Upper lobe of left lung (tissue), 4 donors: ENCODE measurements around the gene GOLPH3L.

ENCODE experiments used
- CTCF ChIP-seq, 6 experiments: fragments of 450-650 bp in 4 of 6; fragments of 200-600 bp in 2 of 6; sonication (generic) in 2 of 6; IDR thresholded peaks; one replicate each; pipeline ENCODE4 v1.5.1; 2016 to 2019; ENCODE audit warnings: antibody characterized with exemption in 6 of 6
- EP300 ChIP-seq, 4 donors: sonication (generic); formaldehyde crosslinking; IDR thresholded peaks; one replicate each; pipeline ENCODE4 v1.5.1; 2017; ENCODE audit warnings: antibody characterized with exemption in 4 of 4, control low read depth in 2 of 4
- POLR2A ChIP-seq, 4 donors: fragments of 450-650 bp; IDR thresholded peaks; one replicate each; pipeline ENCODE4 v1.5.1; 2016 to 2017; ENCODE audit warnings: antibody characterized with exemption in 4 of 4, mild to moderate bottlenecking in 2 of 4
- POLR2AphosphoS5 ChIP-seq, 2 donors: sonication (generic); formaldehyde crosslinking; IDR thresholded peaks; one replicate each; pipeline ENCODE4 v1.5.1; 2017; ENCODE audit warnings: antibody characterized with exemption in 2 of 2

DNA sequence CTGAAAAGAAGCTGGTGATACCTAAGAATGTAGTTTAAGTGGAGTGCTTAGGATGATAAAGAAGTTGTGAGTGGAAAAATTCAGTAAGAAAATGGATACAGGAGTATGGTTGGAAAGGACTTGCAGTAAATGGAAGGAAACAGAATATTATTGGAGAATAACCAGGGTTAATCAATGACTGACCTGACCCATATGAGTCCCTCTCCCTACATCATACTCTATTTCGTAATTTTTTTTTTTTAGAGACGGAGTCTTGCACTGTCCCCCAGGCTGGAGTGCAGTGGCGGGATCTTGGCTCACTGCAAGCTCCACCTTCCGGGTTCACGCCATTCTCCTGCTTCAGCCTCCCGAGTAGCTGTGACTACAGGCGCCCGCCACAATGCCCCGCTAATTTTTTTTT lies 34.1 kb downstream of the GOLPH3L start:
- TF ChIP-seq POLR2AphosphoS5 (IDR thresholded peaks at IDR 0.05), result no peak
- TF ChIP-seq CTCF (IDR thresholded peaks at IDR 0.05), result no peak
- TF ChIP-seq POLR2A (IDR thresholded peaks at IDR 0.05), result no peak
- no peak for TF ChIP-seq EP300 (IDR thresholded peaks at IDR 0.05)
